ENCODE results near the gene OR7G3. TPM values are rescaled to one million over a fixed set of nuclear protein-coding genes. Genes with fewer than 3 reads are reported as not detected.

Gene OR7G3
- total RNA-seq, 6 donors from 2014 or later: not detected

- TF ChIP-seq EP300 (IDR thresholded peaks at IDR 0.05) (no peak), POLR2AphosphoS5 (IDR thresholded peaks at IDR 0.05) (no peak), CTCF (IDR thresholded peaks at IDR 0.05) (no peak), POLR2A (IDR thresholded peaks at IDR 0.05) (no peak)
- Histone ChIP-seq H3K27ac (no peak overlapping the region), H3K27me3 (no peaks in the 10 kb centered on the region), H3K36me3 (peaks cover 0 to 32% (median 11%) of the 10 kb centered on the region in 4 donors), H3K4me1 (no peaks in the 10 kb centered on the region), H3K4me3 (no peak overlapping the region), H3K9me3 (peaks cover under 1 to 37% (median 30%) of the 10 kb centered on the region in 4 donors)
- no peak for ATAC-seq (ENCODE audit: low FRiP score in 2 of 2)
- no peak for DNase-seq
- 95 to 98% methylated on average over 5 of the region's 5 CpGs for WGBS, 2 donors
Measured at GRCh38 chr19:9150650-9151049, 23.9 kb upstream of the OR7G3 start.

- Histone ChIP-seq H3K27me3 (no peaks in the 10 kb centered on the region), H3K4me1 (no peaks in the 10 kb centered on the region), H3K36me3 (peaks cover 0 to 37% (median 11%) of the 10 kb centered on the region in 4 donors), H3K9me3 (peaks cover 7 to 38% (median 31%) of the 10 kb centered on the region in 4 donors), H3K27ac (no peak overlapping the region), H3K4me3 (no peak overlapping the region)
- DNase-seq: no peak
- no peak for TF ChIP-seq CTCF (IDR thresholded peaks at IDR 0.05)
- no peak for TF ChIP-seq POLR2A (IDR thresholded peaks at IDR 0.05)
- no peak for TF ChIP-seq POLR2AphosphoS5 (IDR thresholded peaks at IDR 0.05)
- TF ChIP-seq EP300 (IDR thresholded peaks at IDR 0.05): no peak
- no peak for ATAC-seq (ENCODE audit: low FRiP score in 2 of 2)
- 86 to 96% methylated on average over 4 of the region's 4 CpGs for WGBS, 2 donors
Measured at GRCh38 chr19:9149997-9150396, 23.2 kb upstream of the OR7G3 start.

- Histone ChIP-seq H3K4me3 (no peak overlapping the region), H3K36me3 (peaks cover 0 to 42% (median 10%) of the 10 kb centered on the region in 4 donors), H3K9me3 (peaks cover 17 to 41% (median 32%) of the 10 kb centered on the region in 4 donors), H3K27ac (no peak overlapping the region), H3K27me3 (no peaks in the 10 kb centered on the region), H3K4me1 (no peaks in the 10 kb centered on the region)
- TF ChIP-seq CTCF (IDR thresholded peaks at IDR 0.05) (no peak), EP300 (IDR thresholded peaks at IDR 0.05) (no peak), POLR2AphosphoS5 (IDR thresholded peaks at IDR 0.05) (no peak), POLR2A (IDR thresholded peaks at IDR 0.05) (no peak)
- no peak for DNase-seq
- 86 to 92% methylated on average over 3 of the region's 3 CpGs for WGBS, 2 donors
- no peak for ATAC-seq (ENCODE audit: low FRiP score in 2 of 2)
Measured at GRCh38 chr19:9148697-9149096, 21.9 kb upstream of the OR7G3 start.

GRCh38 chr19:9146882-9147281 lies 20.1 kb upstream of the OR7G3 start:
- H3K4me1 ChIP-seq: peaks cover under 1 to 6% (median 4%) of the 10 kb centered on the region in 4 donors
- 92 to 93% methylated on average over 1 of the region's 1 CpG for WGBS, 2 donors
- TF ChIP-seq CTCF (IDR thresholded peaks at IDR 0.05) (no peak), EP300 (IDR thresholded peaks at IDR 0.05) (no peak), POLR2A (IDR thresholded peaks at IDR 0.05) (no peak), POLR2AphosphoS5 (IDR thresholded peaks at IDR 0.05) (no peak)
- H3K36me3 ChIP-seq: peaks cover 0 to 26% (median 1%) of the 10 kb centered on the region in 4 donors
- no peak for ATAC-seq (ENCODE audit: low FRiP score in 2 of 2)
- H3K4me3 ChIP-seq: no peak overlapping the region
- peaks cover 17 to 30% (median 22%) of the 10 kb centered on the region in 4 donors for H3K9me3 ChIP-seq
- no peaks in the 10 kb centered on the region for H3K27me3 ChIP-seq
- DNase-seq: no peak
- no peak overlapping the region for H3K27ac ChIP-seq

- DNase-seq: no peak
- H3K27me3 ChIP-seq: no peaks in the 10 kb centered on the region
- no peak overlapping the region for H3K27ac ChIP-seq
- H3K4me1 ChIP-seq: peaks cover 12 to 20% (median 14%) of the 10 kb centered on the region in 4 donors
- ATAC-seq (ENCODE audit: low FRiP score in 2 of 2): no peak
- peaks cover 0 to 26% (median 1%) of the 10 kb centered on the region in 4 donors for H3K36me3 ChIP-seq
- TF ChIP-seq EP300 (IDR thresholded peaks at IDR 0.05): no peak
- no peak overlapping the region for H3K4me3 ChIP-seq
- H3K9me3 ChIP-seq: peaks cover 17 to 21% (median 21%) of the 10 kb centered on the region in 4 donors
- 97 to 100% methylated on average over 5 of the region's 5 CpGs for WGBS, 2 donors
Measured at GRCh38 chr19:9144920-9145319, 18.2 kb upstream of the OR7G3 start.
